Lung (tissue), 12 donors: ENCODE data around the gene ZNHIT2. TPM values are rescaled to one million over a fixed set of nuclear protein-coding genes. Genes with fewer than 3 reads are reported as not detected.

ENCODE experiments used
- ATAC-seq: fragments of 200-7000 bp; cut with Tn5 transposase; one replicate; pipeline ENCODE4 v1.9.1; 2020; ENCODE audit warnings: moderate number of reproducible peaks; ENCODE audit not compliant: insufficient read depth, low FRiP score
- DNase-seq, 3 donors: peaks; one replicate each; pipeline ENCODE4 v3.0.0-alpha.2; 2013 to 2017
- H3K27ac ChIP-seq, 2 donors: one replicate each; pipeline ENCODE4 v1.5.1; 2013; ENCODE audit warnings: mild to moderate bottlenecking in 2 of 2, moderate library complexity in 2 of 2, control low read depth in 1 of 2, inconsistent platforms in 1 of 2, low read depth in 1 of 2, low read length in 1 of 2
- H3K27me3 ChIP-seq, 3 donors: one replicate each; pipeline ENCODE4 v1.5.1; 2013; ENCODE audit warnings: low read length in 2 of 3; ENCODE audit not compliant: control insufficient read depth in 3 of 3, insufficient read depth in 3 of 3
- H3K36me3 ChIP-seq, 4 donors: one replicate each; pipeline ENCODE4 v1.5.1; 2013; ENCODE audit warnings: low read length in 4 of 4, mild to moderate bottlenecking in 1 of 4, moderate library complexity in 1 of 4; ENCODE audit not compliant: control insufficient read depth in 4 of 4, insufficient read depth in 4 of 4
- H3K4me1 ChIP-seq, 5 donors: one replicate each; pipeline ENCODE4 v1.5.1; 2013; ENCODE audit warnings: low read length in 5 of 5, mild to moderate bottlenecking in 2 of 5, moderate library complexity in 1 of 5; ENCODE audit not compliant: control insufficient read depth in 5 of 5, insufficient read depth in 5 of 5
- H3K4me3 ChIP-seq: one replicate; pipeline ENCODE4 v1.5.1; 2013; ENCODE audit warnings: mild to moderate bottlenecking, control low read depth, moderate library complexity
- H3K9ac ChIP-seq, 2 donors: one replicate each; pipeline ENCODE4 v1.5.1; 2013; ENCODE audit warnings: low read length in 2 of 2, control low read depth in 1 of 2; ENCODE audit not compliant: insufficient read depth in 1 of 2
- H3K9me3 ChIP-seq, 4 donors: one replicate each; pipeline ENCODE4 v1.5.1; 2013; ENCODE audit warnings: low read length in 3 of 4, mild to moderate bottlenecking in 1 of 4, moderate library complexity in 1 of 4; ENCODE audit not compliant: control insufficient read depth in 4 of 4, insufficient read depth in 3 of 4
- WGBS, 2 donors: extraction: QIAGEN DNeasy Blood & Tissue Kit; methylation state at CpG; one replicate each; pipeline ENCODE4 v1.1.7; 2013; 5-methylcytosine and 5-hydroxymethylcytosine counted together
- polyA plus RNA-seq, 2 donors: library from polyadenylated mRNA; stranded (reverse); fragments of 200-250 nt; gene quantifications; one replicate each; pipeline ENCODE4 v1.2.1, GENCODE V29; 2013
- total RNA-seq, 2 donors: library from RNA; depleted of rRNA in 1 of 2; stranded (reverse); fragments of >200 nt in 1 of 2; gene quantifications; one replicate each; pipeline ENCODE4 v1.2.1, GENCODE V29; 2014 to 2021
- TF ChIP-seq, protein P1 (sequence below): IDR thresholded peaks from 2 replicates; pipeline ENCODE4 v1.5.1; 2012; ENCODE audit warnings: mild to moderate bottlenecking; ENCODE audit errors: control extremely low read depth, extremely low read depth
- donor health status: control.
- donor health status: control.
- donor health status: Bipolar disorder and iron deficiency.
- donor health status: healthy.
- donor health status: DM: yes; HTN: yes; CAD: no.

Gene ZNHIT2
- total and polyA plus RNA-seq, 4 donors, result 6.3 to 23.7 (median 19.5) TPM

DNA sequence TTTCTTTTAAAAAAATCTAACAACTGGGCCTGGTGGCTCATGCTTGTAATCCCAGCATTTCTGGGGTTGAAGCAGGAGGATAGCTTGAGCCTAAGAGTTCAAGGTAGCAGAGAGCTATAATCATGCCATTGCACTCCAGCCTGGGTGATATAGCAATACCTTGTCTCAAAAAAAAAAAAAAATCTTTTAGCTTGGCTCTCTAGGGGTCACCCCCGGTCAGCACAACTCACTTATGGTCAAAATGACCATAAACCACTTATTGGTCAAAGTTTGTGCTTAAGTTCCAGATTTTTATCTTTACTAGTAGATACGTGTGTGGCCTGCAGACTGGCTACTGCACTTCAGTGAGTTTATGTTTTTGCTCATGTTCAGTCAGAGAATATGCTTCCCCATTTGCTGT is 46.2 kb upstream of the ZNHIT2 start:
- H3K4me1 ChIP-seq, result peaks cover 0 to 7% (median 0%) of the 10 kb centered on the region in 5 donors
- DNase-seq (no peak), ATAC-seq (no peak)
- no peak overlapping the region for H3K9ac ChIP-seq
- no peaks in the 10 kb centered on the region for H3K36me3 ChIP-seq
- no peak overlapping the region for H3K27ac ChIP-seq
- TF ChIP-seq, protein P1, sequence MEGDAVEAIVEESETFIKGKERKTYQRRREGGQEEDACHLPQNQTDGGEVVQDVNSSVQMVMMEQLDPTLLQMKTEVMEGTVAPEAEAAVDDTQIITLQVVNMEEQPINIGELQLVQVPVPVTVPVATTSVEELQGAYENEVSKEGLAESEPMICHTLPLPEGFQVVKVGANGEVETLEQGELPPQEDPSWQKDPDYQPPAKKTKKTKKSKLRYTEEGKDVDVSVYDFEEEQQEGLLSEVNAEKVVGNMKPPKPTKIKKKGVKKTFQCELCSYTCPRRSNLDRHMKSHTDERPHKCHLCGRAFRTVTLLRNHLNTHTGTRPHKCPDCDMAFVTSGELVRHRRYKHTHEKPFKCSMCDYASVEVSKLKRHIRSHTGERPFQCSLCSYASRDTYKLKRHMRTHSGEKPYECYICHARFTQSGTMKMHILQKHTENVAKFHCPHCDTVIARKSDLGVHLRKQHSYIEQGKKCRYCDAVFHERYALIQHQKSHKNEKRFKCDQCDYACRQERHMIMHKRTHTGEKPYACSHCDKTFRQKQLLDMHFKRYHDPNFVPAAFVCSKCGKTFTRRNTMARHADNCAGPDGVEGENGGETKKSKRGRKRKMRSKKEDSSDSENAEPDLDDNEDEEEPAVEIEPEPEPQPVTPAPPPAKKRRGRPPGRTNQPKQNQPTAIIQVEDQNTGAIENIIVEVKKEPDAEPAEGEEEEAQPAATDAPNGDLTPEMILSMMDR, result no peak
- no peaks in the 10 kb centered on the region for H3K9me3 ChIP-seq
- no peak overlapping the region for H3K4me3 ChIP-seq
- 85 to 95% methylated on average over 2 of the region's 2 CpGs for WGBS, 2 donors
- no peaks in the 10 kb centered on the region for H3K27me3 ChIP-seq

DNA sequence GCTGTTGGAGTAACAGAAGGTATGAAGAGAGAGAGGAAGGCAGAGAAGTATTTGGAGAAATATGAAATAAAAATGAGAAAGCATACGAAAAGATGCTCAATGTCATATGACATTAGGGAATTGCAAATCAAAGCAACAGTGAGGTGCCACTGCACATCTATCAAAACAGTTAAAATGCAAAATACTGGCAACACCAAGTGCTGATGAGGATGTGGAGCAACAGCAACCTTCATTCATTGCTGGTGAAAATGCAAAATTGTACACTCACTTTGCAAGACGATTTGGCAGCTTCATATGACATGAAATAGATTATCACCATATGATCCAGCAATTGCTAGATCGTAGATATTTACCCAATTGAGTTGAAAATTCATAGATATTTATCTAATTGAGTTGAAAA is 43.1 kb upstream of the ZNHIT2 start:
- Histone ChIP-seq H3K9ac (no peak overlapping the region), H3K4me3 (no peak overlapping the region), H3K36me3 (no peaks in the 10 kb centered on the region), H3K27me3 (no peaks in the 10 kb centered on the region), H3K27ac (no peak overlapping the region), H3K9me3 (no peaks in the 10 kb centered on the region), H3K4me1 (peaks cover 0 to 6% (median 0%) of the 10 kb centered on the region in 5 donors)
- no peak for DNase-seq
- TF ChIP-seq, protein P1, result no peak
- no peak for ATAC-seq
- 75 to 80% methylated on average over 3 of the region's 3 CpGs for WGBS, 2 donors

DNA sequence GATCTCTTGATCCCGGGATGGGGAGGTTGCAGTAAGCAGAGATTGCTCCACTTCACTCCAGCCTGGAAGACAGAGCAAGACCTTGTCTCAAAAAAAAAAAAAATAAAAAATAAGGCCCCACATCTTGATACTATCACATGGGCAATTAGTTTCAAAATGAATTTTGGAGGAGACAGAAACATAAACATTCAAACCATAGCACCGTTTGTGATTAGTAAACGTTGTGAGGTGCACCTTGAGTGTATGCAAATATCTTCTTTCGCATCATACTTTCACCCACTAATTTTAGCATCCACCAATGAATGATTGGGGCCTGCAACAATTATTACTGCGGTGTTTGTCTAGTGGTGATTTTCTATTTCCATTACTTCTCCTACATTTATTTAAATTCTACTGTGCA is 41.5 kb upstream of the ZNHIT2 start:
- H3K27ac ChIP-seq, result no peak overlapping the region
- 73 to 83% methylated on average over 5 of the region's 5 CpGs for WGBS, 2 donors

More for the DNA sequence above, 41.5 kb upstream of the ZNHIT2 start:
- TF ChIP-seq, protein P1, result no peak
- no peaks in the 10 kb centered on the region for H3K27me3 ChIP-seq
- DNase-seq, result no peak
- H3K4me1 ChIP-seq, result no peaks in the 10 kb centered on the region
- H3K9ac ChIP-seq, result no peak overlapping the region
- no peaks in the 10 kb centered on the region for H3K36me3 ChIP-seq
- no peak for ATAC-seq
- H3K4me3 ChIP-seq, result no peak overlapping the region
- H3K9me3 ChIP-seq, result no peaks in the 10 kb centered on the region
